ENCODE data around the gene RALGPS1. TPM values are rescaled to one million over a fixed set of nuclear protein-coding genes. Genes with fewer than 3 reads are reported as not detected.

The RALGPS1 gene
- total and polyA plus RNA-seq, 7 donors: 3.9 to 7.7 (median 5.4) TPM

DNA sequence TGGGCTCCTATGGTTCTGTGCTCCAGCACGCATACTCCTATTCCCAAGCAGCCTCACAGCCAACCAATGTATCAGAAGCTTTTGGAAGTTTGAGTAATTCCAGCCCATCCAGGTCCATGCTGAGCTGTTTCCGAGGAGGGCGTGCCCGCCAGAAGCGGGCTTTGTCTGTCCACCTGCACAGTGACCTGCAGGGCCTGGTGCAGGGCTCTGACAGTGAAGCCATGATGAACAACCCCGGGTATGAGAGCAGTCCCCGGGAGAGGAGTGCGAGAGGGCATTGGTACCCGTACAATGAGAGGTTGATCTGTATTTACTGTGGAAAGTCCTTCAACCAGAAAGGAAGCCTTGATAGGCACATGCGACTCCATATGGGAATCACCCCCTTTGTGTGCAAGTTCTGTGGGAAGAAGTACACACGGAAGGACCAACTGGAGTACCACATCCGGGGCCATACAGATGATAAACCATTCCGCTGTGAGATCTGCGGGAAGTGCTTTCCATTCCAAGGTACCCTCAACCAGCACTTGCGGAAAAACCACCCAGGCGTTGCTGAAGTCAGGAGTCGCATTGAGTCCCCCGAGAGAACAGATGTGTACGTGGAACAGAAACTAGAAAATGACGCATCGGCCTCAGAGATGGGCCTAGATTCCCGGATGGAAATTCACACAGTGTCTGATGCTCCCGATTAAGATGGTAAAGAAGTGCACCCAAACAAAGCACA, 34.2 kb upstream of the RALGPS1 start:
- peaks cover 0 to 19% of the 10 kb centered on the region in 2 donors for H3K36me3 ChIP-seq (ENCODE audit: insufficient read depth in 1 of 2, low read depth in 1 of 2)
- H3K4me1 ChIP-seq: peaks cover 39% of the 10 kb centered on the region
- no peak overlapping the region for H3K27ac ChIP-seq
- ATAC-seq (peak in 1 of 4 donors; percentile 5), DNase-seq (no peak)
- H3K9me3 ChIP-seq: no peaks in the 10 kb centered on the region
- intact Hi-C loops (cut with DNase I): no loop called here
- H3K27me3 ChIP-seq (ENCODE audit: insufficient read depth in 3 of 3, low read length in 2 of 3): no peaks in the 10 kb centered on the region
- H3K4me3 ChIP-seq: no peak overlapping the region
- 77 to 83% (median 79%) methylated on average over 23 of the region's 23 CpGs for WGBS, 3 donors
- no peak for TF ChIP-seq CTCF (IDR thresholded peaks at IDR 0.05)

- TF ChIP-seq CTCF (IDR thresholded peaks at IDR 0.05): no peak
- H3K9me3 ChIP-seq: no peaks in the 10 kb centered on the region
- no peaks in the 10 kb centered on the region for H3K27me3 ChIP-seq (ENCODE audit: insufficient read depth in 3 of 3, low read length in 2 of 3)
- H3K4me1 ChIP-seq: peaks cover 43% of the 10 kb centered on the region
- 24 to 37% (median 33%) methylated on average over 6 of the region's 6 CpGs for WGBS, 3 donors
- intact Hi-C loops (cut with DNase I): no loop called here
- H3K4me3 ChIP-seq: no peak overlapping the region
- H3K36me3 ChIP-seq (ENCODE audit: insufficient read depth in 1 of 2, low read depth in 1 of 2): peaks cover 0 to 19% of the 10 kb centered on the region in 2 donors
- H3K27ac ChIP-seq: no peak overlapping the region
- ATAC-seq: peak in 3 of 4 donors; percentile 33 to 57 (median 56)
- no peak for DNase-seq
Observed at GRCh38 chr9:126880947-126881332, 33.6 kb upstream of the RALGPS1 start.

DNA sequence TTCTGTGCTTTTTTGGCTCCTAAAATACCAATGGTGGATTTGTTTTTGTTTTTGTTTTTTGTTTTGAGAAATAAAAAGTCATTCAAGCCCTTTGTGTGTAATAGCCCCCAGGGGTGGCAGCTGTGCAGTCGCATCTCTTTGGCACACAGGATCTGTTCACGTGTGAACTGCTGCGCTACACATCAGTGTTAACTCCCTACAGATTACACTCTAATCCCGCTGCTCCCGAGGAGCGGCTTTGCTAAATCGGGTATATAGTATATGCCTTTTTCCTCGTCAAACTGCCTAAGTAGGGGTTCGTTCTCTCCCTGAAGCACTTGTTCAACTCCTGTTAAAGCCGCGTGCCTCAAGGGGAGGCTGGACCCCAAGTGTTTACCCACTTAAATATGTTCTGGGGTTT, 31.8 kb upstream of the RALGPS1 start:
- Histone ChIP-seq H3K9me3 (no peaks in the 10 kb centered on the region), H3K27me3 (ENCODE audit: insufficient read depth in 3 of 3, low read length in 2 of 3) (no peaks in the 10 kb centered on the region), H3K27ac (no peak overlapping the region), H3K4me1 (peaks cover 46% of the 10 kb centered on the region), H3K4me3 (no peak overlapping the region), H3K36me3 (ENCODE audit: insufficient read depth in 1 of 2, low read depth in 1 of 2) (peaks cover 0 to 19% of the 10 kb centered on the region in 2 donors)
- DNase-seq: no peak
- ATAC-seq: no peak
- intact Hi-C loops (cut with DNase I): no loop called here
- WGBS, 3 donors: 78 to 83% (median 79%) methylated on average over 11 of the region's 11 CpGs
- no peak for TF ChIP-seq CTCF (IDR thresholded peaks at IDR 0.05)

DNA sequence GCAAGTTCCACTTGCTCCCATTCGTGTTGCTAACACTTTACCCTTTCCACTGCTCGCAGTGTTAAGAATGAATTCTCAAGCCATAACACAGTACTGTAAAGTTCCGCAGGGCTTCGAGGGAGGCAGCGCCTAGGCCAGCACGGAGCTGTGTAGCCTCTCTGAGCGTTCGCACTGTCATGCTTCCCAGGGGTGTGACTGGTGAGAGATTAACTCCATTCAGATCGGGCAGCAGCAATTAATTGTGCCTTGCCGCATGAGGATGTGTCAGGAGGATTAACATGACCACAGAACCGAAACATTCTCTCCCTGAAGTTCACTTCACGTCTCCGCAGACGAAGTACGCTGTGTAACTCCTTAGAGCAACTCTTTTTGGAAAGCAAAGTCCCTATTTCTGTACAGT, 30.9 kb upstream of the RALGPS1 start:
- no peaks in the 10 kb centered on the region for H3K27me3 ChIP-seq (ENCODE audit: insufficient read depth in 3 of 3, low read length in 2 of 3)
- no peak for TF ChIP-seq CTCF (IDR thresholded peaks at IDR 0.05)
- no peak overlapping the region for H3K4me3 ChIP-seq
- peak in 3 of 4 donors; percentile 24 to 59 (median 56) for ATAC-seq
- H3K9me3 ChIP-seq: no peaks in the 10 kb centered on the region
- peaks cover 46% of the 10 kb centered on the region for H3K4me1 ChIP-seq
- intact Hi-C loops (cut with DNase I): no loop called here
- peaks cover 0 to 19% of the 10 kb centered on the region in 2 donors for H3K36me3 ChIP-seq (ENCODE audit: insufficient read depth in 1 of 2, low read depth in 1 of 2)
- 62 to 78% (median 71%) methylated on average over 15 of the region's 15 CpGs for WGBS, 3 donors
- DNase-seq: no peak
- H3K27ac ChIP-seq: peak overlapping the region; percentile 25
